Inflammatory macrophage treated with lipopolysaccharide for 1 hour (primary cell): ENCODE measurements around the gene ERBB2.
"Not testable (repeated sequence)": the region's sequence is repeated elsewhere in the genome, so short reads cannot be mapped to it uniquely, and the experiment has no call there.

Source experiments
- DNase-seq, 2 donors: peaks; one replicate each; pipeline ENCODE4 v3.0.0-alpha.2; 2020 to 2022

ERBB2 gene

DNA sequence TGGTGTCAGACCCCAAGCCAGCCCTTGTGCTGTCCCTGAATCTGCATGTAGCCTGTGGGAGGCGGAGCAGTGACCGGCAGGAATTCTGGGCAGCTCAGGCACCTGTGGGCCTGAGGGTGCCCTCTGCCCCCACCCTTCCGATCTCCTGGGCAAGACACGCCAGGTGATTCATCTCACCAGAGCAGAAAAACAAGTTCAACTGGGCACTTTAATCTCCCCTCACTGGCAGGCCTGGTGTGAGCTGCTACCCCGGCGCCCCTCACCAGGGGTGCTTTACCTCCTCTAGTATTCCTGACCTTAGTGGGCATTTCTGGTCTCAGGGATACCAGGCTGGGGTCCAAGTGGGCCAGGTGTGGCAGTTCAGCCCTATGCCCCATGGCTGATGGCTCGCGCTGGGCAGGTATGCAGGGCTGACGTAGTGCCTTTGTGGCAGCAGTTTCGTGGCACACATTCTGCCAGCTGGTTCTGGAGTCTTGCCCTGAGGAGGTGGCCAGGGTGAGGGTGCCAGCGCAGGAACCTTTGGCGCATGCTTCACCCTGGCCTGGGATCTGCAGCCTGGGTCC lies 6.0 kb downstream of the ERBB2 start:
- DNase-seq = no peak

DNA sequence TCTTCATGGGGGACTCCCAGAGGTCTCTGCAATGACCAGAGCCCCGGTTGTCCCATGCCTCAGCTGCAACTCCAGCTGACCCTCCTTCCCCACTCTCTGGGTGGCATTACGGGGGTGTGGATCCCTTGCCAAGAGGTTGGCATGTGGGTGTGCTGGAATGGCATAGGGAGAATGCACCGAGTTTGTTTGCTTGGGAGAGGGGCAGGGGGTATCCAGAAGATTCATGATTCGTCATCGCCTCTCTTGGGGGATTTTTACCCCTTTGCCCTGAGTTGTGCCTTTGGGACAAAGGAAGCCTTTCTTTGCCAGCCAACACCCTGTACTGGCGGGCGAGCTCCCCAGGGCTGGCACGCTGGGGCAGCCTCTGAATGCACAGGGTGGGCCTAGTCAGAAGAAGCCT lies 6.5 kb downstream of the ERBB2 start:
- DNase-seq = no peak

DNA sequence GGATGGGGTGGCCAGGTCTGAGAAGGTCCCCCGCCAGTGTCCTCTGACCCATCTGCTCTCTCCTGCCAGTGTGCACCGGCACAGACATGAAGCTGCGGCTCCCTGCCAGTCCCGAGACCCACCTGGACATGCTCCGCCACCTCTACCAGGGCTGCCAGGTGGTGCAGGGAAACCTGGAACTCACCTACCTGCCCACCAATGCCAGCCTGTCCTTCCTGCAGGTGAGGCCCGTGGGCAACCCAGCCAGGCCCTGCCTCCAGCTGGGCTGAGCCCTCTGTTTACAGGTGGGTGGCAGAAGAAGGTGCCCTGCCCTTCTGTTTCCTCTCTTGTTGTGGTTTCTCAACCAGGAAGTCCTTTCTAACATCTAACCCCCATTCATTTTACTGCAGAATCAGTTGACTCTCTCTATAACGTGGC lies 7.1 kb downstream of the ERBB2 start:
- no peak for DNase-seq

DNA sequence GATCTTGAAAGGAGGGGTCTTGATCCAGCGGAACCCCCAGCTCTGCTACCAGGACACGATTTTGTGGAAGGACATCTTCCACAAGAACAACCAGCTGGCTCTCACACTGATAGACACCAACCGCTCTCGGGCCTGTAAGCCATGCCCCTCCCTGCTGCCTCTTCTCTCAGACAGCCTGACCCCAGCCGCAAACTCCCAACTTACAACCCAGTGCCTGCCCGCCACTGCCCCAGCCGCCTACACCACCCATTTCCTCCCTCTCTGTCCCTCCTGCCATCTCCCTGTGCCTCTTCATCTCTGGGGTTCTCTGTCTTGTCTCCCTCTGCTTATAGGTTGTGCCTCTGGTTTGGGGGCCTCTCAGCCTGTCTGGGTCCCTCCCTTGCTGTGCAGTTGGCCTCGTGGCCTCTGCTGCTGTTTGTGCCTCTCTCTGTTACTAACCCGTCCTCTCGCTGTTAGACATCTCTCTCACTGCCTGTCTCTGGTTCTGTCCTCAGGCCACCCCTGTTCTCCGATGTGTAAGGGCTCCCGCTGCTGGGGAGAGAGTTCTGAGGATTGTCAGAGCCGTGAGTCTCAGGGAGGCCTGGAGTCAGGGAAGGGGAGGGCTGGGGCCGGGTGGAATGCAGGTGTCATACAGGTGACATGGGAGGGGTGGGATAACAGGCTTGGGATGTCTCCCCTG lies 9.6 kb downstream of the ERBB2 start:
- no peak for DNase-seq

- no peak for DNase-seq
Observed at GRCh38 chr17:39709998-39710964, 10.4 kb downstream of the ERBB2 start.

DNA sequence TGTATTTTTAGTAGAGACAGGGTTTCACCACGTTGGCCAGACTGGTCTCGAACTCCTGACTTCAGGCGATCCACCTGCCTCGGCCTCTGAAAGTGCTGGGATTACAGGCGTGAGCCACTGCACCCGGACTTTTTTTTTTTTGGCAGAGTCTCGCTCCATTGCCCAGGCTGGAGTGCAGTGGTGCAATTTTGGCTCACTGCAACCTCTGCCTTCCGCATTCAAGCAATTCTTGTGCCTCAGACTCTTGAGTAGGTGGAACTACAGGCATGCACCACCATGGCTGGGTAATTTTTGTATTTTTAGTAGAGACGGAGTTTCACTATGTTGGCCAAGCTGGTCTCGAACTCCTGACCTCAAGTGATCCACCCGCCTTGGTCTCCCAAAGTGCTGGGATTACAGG lies 11.2 kb downstream of the ERBB2 start:
- not testable (repeated sequence) for DNase-seq

GRCh38 chr17:39711851-39712250 lies 12.0 kb downstream of the ERBB2 start:
- DNase-seq = no peak

- no peak for DNase-seq
Observed at GRCh38 chr17:39714234-39714633, 14.4 kb downstream of the ERBB2 start.

DNA sequence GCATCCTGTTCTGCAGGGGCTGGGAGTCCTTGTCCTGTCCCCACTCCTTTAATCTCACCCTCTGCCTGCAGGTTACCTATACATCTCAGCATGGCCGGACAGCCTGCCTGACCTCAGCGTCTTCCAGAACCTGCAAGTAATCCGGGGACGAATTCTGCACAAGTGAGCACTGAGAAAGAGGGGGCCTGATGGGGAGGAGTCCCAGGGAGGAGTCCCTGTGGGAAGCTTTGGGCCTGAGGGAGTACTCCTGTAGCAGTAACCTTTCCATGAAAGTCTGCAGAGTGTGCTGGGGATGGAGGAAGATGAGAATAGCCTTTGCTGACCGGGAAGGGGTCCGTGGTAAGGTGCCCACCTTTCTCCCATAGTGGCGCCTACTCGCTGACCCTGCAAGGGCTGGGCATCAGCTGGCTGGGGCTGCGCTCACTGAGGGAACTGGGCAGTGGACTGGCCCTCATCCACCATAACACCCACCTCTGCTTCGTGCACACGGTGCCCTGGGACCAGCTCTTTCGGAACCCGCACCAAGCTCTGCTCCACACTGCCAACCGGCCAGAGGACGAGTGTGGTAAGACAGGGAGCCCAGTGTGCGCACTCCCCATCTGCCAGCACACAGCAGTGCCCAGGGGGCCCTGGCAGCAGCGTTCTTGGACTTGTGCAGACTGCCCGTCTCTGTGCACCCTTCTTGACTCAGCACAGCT lies 15.7 kb downstream of the ERBB2 start:
- no peak for DNase-seq

DNA sequence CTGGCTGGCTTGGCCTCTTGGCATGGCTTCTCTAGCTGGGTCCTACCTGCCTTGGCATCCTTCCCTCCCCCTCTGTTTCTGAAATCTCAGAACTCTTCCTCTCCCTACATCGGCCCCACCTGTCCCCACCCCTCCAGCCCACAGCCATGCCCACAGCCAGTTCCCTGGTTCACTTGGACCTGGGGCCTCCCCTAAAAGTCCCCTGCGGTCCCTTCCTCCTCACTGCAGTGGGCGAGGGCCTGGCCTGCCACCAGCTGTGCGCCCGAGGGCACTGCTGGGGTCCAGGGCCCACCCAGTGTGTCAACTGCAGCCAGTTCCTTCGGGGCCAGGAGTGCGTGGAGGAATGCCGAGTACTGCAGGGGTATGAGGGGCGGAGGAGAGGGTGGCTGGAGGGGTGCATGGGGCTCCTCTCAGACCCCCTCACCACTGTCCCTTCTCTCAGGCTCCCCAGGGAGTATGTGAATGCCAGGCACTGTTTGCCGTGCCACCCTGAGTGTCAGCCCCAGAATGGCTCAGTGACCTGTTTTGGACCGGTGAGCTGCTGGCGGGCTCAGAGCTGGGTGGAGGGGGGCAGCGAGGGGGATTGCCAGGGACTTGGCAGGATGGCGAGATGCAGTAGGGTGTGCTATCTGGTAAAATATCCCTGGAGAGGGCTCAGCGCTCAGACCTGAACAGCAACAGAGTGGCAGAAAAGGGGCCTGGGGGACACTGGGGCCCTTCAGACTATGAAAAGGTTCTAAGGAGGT lies 16.4 kb downstream of the ERBB2 start:
- no peak for DNase-seq

GRCh38 chr17:39716879-39717536 lies 17.1 kb downstream of the ERBB2 start:
- no peak for DNase-seq

- no peak for DNase-seq
Observed at GRCh38 chr17:39717660-39718059, 17.8 kb downstream of the ERBB2 start.

- no peak for DNase-seq
Observed at GRCh38 chr17:39719563-39720355, 19.9 kb downstream of the ERBB2 start.

DNA sequence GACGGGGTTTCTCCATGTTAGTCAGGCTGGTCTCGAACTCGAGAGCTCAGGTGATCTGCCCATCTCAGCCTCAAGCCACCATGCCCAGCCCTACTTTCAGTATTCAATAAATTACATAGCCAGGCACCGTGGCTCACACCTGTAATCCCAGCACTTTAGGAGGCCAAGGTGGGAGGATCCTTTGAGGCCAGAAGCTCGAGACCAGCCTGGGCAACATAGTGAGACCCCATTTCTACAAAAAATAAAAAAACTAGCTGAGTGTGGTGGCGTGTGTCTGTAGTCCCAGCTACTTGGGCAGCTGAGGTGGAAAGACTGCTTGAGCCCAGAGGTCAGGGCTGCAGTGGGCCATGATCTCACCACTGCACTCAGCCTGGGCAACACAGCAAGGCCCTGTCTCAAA lies 22.2 kb downstream of the ERBB2 start:
- no peak for DNase-seq

- no peak for DNase-seq
Observed at GRCh38 chr17:39722965-39723848, 23.3 kb downstream of the ERBB2 start.

DNA sequence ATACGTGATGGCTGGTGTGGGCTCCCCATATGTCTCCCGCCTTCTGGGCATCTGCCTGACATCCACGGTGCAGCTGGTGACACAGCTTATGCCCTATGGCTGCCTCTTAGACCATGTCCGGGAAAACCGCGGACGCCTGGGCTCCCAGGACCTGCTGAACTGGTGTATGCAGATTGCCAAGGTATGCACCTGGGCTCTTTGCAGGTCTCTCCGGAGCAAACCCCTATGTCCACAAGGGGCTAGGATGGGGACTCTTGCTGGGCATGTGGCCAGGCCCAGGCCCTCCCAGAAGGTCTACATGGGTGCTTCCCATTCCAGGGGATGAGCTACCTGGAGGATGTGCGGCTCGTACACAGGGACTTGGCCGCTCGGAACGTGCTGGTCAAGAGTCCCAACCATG lies 24.9 kb downstream of the ERBB2 start:
- DNase-seq = no peak

DNA sequence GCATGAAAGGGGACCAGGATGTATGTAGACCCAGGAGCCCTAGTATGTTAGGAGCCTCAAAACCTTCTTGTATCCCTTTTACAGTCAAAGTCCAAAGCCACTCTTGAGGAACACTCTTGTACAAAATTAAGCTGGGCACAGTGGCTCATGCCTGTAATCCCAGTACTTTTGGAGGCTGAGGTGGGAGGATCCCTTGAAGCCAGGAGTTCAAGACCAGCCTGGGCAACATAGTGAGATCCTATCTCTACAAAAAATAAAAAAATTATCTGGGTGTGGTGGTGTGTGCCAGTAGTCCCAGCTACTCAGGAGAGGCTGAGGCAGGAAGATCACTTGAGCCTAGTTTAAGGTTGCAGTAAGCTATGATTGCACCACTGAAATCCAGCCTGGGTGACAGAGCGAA lies 26.1 kb downstream of the ERBB2 start:
- DNase-seq = not testable (repeated sequence)

DNA sequence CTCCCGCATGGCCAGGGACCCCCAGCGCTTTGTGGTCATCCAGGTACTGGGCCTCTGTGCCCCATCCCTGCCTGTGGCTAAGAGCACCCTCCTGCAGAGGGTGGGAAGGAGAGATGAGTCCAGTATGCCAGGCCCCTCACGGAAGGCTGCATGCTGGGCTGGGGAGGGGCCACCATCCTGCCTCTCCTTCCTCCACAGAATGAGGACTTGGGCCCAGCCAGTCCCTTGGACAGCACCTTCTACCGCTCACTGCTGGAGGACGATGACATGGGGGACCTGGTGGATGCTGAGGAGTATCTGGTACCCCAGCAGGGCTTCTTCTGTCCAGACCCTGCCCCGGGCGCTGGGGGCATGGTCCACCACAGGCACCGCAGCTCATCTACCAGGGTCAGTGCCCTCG lies 26.8 kb downstream of the ERBB2 start:
- DNase-seq = no peak

DNA sequence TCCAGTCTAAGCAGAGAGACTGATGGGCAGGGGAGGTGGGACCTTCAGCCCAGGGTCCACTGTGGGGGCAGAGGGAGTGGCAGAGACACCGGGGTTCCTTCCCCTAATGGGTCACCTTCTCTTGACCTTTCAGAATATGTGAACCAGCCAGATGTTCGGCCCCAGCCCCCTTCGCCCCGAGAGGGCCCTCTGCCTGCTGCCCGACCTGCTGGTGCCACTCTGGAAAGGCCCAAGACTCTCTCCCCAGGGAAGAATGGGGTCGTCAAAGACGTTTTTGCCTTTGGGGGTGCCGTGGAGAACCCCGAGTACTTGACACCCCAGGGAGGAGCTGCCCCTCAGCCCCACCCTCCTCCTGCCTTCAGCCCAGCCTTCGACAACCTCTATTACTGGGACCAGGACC lies 27.7 kb downstream of the ERBB2 start:
- no peak for DNase-seq

- DNase-seq = no peak
Observed at GRCh38 chr17:39729280-39729851, 29.5 kb downstream of the ERBB2 start.
